HG03060 (cell line): Measurements from ENCODE around the gene TSPAN9.

ENCODE experiments used
- ATAC-seq: cut with Tn5 transposase; IDR thresholded peaks from one replicate; pipeline ENCODE4 v1.9.1; 2021; ENCODE audit warnings: low read depth, moderate number of reproducible peaks; ENCODE audit not compliant: unreplicated experiment

Gene TSPAN9

GRCh38 chr12:3281588-3282383 lies 204.6 kb downstream of the TSPAN9 start:
- no peak for ATAC-seq

GRCh38 chr12:3282384-3282670 lies 205.1 kb downstream of the TSPAN9 start:
- ATAC-seq = no peak

GRCh38 chr12:3283137-3283680 lies 206.0 kb downstream of the TSPAN9 start:
- no peak for ATAC-seq

GRCh38 chr12:3284405-3284804 lies 207.2 kb downstream of the TSPAN9 start:
- no peak for ATAC-seq

GRCh38 chr12:3285570-3285969 lies 208.4 kb downstream of the TSPAN9 start:
- ATAC-seq = no peak

GRCh38 chr12:3288690-3289089 lies 211.5 kb downstream of the TSPAN9 start:
- ATAC-seq = no peak

GRCh38 chr12:3289702-3290101 lies 212.5 kb downstream of the TSPAN9 start:
- no peak for ATAC-seq

GRCh38 chr12:3291939-3292338 lies 214.8 kb downstream of the TSPAN9 start:
- no peak for ATAC-seq

GRCh38 chr12:3292677-3293412 lies 215.7 kb downstream of the TSPAN9 start:
- no peak for ATAC-seq

GRCh38 chr12:3293446-3294161 lies 216.4 kb downstream of the TSPAN9 start:
- no peak for ATAC-seq

GRCh38 chr12:3294481-3294911 lies 217.3 kb downstream of the TSPAN9 start:
- no peak for ATAC-seq

- ATAC-seq = no peak
These were observed 218.0 kb downstream of the TSPAN9 start for GRCh38 chr12:3295225-3295624.

GRCh38 chr12:3295646-3296408 lies 218.6 kb downstream of the TSPAN9 start:
- ATAC-seq = no peak

GRCh38 chr12:3296409-3296701 lies 219.2 kb downstream of the TSPAN9 start:
- ATAC-seq = no peak

- ATAC-seq = no peak
These were observed 221.4 kb downstream of the TSPAN9 start for GRCh38 chr12:3298603-3299002.

- ATAC-seq = no peak
These were observed 223.0 kb downstream of the TSPAN9 start for GRCh38 chr12:3299929-3300832.

GRCh38 chr12:3300833-3301401 lies 223.7 kb downstream of the TSPAN9 start:
- no peak for ATAC-seq

- ATAC-seq = no peak
These were observed 225.3 kb downstream of the TSPAN9 start for GRCh38 chr12:3302401-3303041.
